ENCODE data around the gene CHD5. TPM values are rescaled to one million over a fixed set of nuclear protein-coding genes. Genes with fewer than 3 reads are reported as not detected.

Gene CHD5
- total RNA-seq, 1 donor from 2014 or later, result 0.09 TPM

- intact Hi-C loops (cut with DNase I), result no loop called here
- ATAC-seq (no peak), DNase-seq (ENCODE audit: low spot score) (no peak)
These were observed 120.3 kb downstream of the CHD5 start for GRCh38 chr1:6059866-6060265.

- intact Hi-C loops (cut with DNase I), result no loop called here
- ATAC-seq (no peak), DNase-seq (ENCODE audit: low spot score) (no peak)
These were observed 122.8 kb downstream of the CHD5 start for GRCh38 chr1:6057170-6057845.

- ATAC-seq, result peak; percentile 56
- DNase-seq (ENCODE audit: low spot score), result no peak
- intact Hi-C loops (cut with DNase I), result no loop called here
These were observed 123.6 kb downstream of the CHD5 start for GRCh38 chr1:6056572-6056948.

GRCh38 chr1:6054596-6054995 is 125.5 kb downstream of the CHD5 start:
- no peak for DNase-seq (ENCODE audit: low spot score)
- no peak for ATAC-seq
- intact Hi-C loops (cut with DNase I), result loop anchor here (5.0 kb wide), 1 partner anchor 193 kb away; no protein-coding TSS in a partner anchor

- no peak for DNase-seq (ENCODE audit: low spot score)
- no peak for ATAC-seq
- intact Hi-C loops (cut with DNase I), result loop anchor here (5.0 kb wide), 1 partner anchor 194 kb away; no protein-coding TSS in a partner anchor
These were observed 126.9 kb downstream of the CHD5 start for GRCh38 chr1:6053206-6053546.

GRCh38 chr1:6052543-6053205 is 127.4 kb downstream of the CHD5 start:
- intact Hi-C loops (cut with DNase I), result loop anchor here (5.0 kb wide), 1 partner anchor 195 kb away; no protein-coding TSS in a partner anchor
- DNase-seq (ENCODE audit: low spot score) (peak; percentile 82), ATAC-seq (peak; percentile 61)

Other genes with a start within 250 kb of the CHD5 start
- gene NPHP4, start 187.9 kb downstream of the CHD5 start, total RNA-seq, result 18.0 TPM
- 20.1 TPM for gene KCNAB2, start 134.4 kb downstream of the CHD5 start, total RNA-seq
- 354 TPM for gene RPL22, start 19.3 kb upstream of the CHD5 start, total RNA-seq
- 26.9 TPM for gene RNF207, start 25.8 kb upstream of the CHD5 start, total RNA-seq
- 41.9 TPM for gene ICMT, start 55.6 kb upstream of the CHD5 start, total RNA-seq
- not detected for gene HES3, start 63.9 kb upstream of the CHD5 start, total RNA-seq
- gene GPR153, start 80.8 kb upstream of the CHD5 start, total RNA-seq, result 10.6 TPM
- gene ACOT7, start 213.4 kb upstream of the CHD5 start, total RNA-seq, result 11.9 TPM
- gene HES2, start 239.6 kb upstream of the CHD5 start, total RNA-seq, result not detected
- 14.4 TPM for gene ESPN, start 244.5 kb upstream of the CHD5 start, total RNA-seq

Data from sciatic nerve (tissue), 2 donors.